Breast epithelium (tissue), 3 donors: ENCODE measurements around the gene BTRC.

Experiments
- CTCF ChIP-seq, 3 donors: fragments of 450-650 bp; IDR thresholded peaks; one replicate each; pipeline ENCODE4 v1.5.1; 2016 to 2017; ENCODE audit warnings: antibody characterized with exemption in 3 of 3, mild to moderate bottlenecking in 3 of 3, moderate library complexity in 3 of 3
- POLR2A ChIP-seq: fragments of 450-650 bp; IDR thresholded peaks from one replicate; pipeline ENCODE4 v1.6.1; 2016; ENCODE audit warnings: antibody characterized with exemption, mild to moderate bottlenecking, moderate library complexity

DNA sequence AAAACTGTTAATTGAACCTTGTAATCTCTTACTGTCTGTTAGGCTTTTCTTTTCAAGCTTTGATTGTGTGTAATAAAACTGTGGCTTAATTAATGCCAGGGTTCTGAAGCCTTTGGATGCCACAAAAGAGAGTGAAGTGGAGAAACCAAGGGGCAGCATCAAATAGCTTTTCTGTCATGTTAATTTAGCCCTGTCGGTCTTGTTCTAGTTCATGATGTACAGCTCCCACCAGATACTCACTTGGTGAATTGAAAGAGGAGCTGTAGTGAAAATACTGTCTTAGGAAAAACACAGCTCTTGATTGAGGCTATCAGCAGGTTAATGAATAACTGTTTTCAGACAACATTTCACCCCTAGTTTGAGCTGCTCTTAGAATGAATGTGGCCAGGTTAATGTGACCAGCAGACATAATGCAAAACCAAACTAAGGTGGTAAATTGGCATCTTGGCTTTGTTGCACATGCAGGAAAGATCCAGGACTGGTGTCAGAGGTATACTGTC, 139.9 kb downstream of the BTRC start:
- TF ChIP-seq CTCF (IDR thresholded peaks at IDR 0.05): no peak
- no peak for TF ChIP-seq POLR2A
